ENCODE results near the gene TELO2. TPM values are rescaled to one million over a fixed set of nuclear protein-coding genes. Genes with fewer than 3 reads are reported as not detected.

The TELO2 gene
- total RNA-seq, 2 experiments from 2014 or later = 53.9 to 57.1 TPM

DNA sequence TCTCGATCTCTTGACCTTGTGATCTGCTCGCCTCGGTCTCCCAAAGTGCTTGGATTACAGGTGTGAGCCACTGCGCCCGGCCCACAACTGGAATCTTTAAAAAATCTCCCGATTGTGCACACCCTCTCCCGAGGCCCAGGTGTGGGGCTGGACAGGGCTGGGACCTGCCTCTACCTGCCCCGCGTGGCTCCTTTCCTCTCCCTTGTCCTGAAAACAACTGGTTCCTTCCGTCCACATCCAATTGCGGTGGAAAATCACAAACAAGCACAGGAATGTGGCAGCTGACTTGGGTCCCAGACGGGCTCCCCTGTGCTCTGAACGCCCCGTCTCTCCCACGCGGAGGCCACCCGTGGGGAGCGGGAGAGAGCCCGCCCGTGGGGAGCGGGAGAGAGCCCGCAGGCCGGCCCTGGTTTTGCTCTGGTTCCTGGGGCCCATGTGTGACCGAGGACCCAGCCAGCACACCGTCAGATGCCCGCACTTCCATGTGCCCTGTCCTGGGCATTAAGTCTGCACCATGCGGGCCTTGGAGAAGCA lies 37.3 kb downstream of the TELO2 start:
- POLR2A ChIA-PET = no interaction called here
- H3K36me3 Mint-ChIP-seq = peaks cover 8% of the 10 kb centered on the region
- ATAC-seq (ENCODE audit: low read depth) = no peak
- no peaks in the 10 kb centered on the region for H3K9me3 Mint-ChIP-seq
- H3K4me3 Mint-ChIP-seq = no peak overlapping the region
- no peak for DNase-seq
- H3K27ac Mint-ChIP-seq = peak overlapping the region; percentile 52
- H3K27me3 Mint-ChIP-seq = no peaks in the 10 kb centered on the region
- peaks cover 30% of the 10 kb centered on the region for H3K4me1 Mint-ChIP-seq

GRCh38 chr16:1530883-1531637 lies 37.9 kb downstream of the TELO2 start:
- no peaks in the 10 kb centered on the region for H3K9me3 Mint-ChIP-seq
- no peak for DNase-seq
- no peaks in the 10 kb centered on the region for H3K27me3 Mint-ChIP-seq
- H3K36me3 Mint-ChIP-seq = peaks cover 9% of the 10 kb centered on the region
- no peak for ATAC-seq (ENCODE audit: low read depth)
- H3K4me3 Mint-ChIP-seq = no peak overlapping the region
- POLR2A ChIA-PET = no interaction called here
- H3K27ac Mint-ChIP-seq = no peak overlapping the region
- H3K4me1 Mint-ChIP-seq = peaks cover 26% of the 10 kb centered on the region

DNA sequence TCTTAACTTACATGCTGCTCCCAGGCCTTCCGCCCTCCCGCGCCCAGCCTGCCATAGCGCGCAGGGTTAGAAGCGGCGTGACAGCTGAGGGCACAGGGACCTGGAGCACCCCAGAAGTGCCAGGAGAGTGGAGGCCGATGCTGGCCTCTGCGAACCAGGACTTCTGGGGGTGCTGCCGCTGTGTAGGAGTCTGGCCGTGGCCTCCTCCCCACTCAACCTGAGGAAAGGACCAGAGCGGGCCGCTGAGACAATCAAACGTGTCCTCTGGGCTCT lies 38.4 kb downstream of the TELO2 start:
- Mint-ChIP-seq H3K4me1 (peaks cover 28% of the 10 kb centered on the region), H3K27ac (no peak overlapping the region), H3K27me3 (no peaks in the 10 kb centered on the region), H3K36me3 (peaks cover 13% of the 10 kb centered on the region), H3K4me3 (no peak overlapping the region), H3K9me3 (no peaks in the 10 kb centered on the region)
- no peak for DNase-seq
- POLR2A ChIA-PET = no interaction called here
- no peak for ATAC-seq (ENCODE audit: low read depth)

DNA sequence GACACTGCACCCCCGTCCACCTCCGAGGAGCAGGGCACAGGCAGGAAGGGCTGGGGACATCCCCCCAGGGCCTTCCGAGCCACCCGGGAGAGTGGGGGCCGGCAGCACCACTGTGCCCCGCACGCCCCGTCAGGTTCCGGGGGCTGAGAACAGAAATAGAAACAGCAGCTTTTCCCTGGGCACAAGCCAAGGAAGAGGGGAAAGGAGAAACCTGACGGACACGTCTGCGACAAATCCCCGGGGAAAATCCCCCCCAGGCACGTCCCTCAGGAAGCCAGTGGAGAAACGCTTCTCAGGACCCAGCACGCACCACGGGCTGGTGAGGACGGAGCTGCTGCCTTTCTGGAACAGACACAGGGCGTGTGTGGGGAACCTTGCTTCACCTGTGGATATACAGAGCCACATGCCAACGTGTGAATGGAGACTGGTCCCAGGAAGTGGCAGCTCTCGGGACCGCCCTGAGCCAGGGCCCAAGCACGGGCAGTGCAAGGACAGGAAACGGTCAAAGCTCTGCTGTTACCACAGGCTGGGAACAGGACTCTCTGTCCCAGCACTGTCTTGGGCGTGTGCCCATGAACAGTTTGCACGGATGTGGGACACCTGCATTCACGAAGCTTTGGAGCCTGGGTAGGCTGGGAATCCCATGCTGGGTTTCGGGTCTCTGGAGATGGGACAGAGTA lies 39.1 kb downstream of the TELO2 start:
- Mint-ChIP-seq H3K4me3 (no peak overlapping the region), H3K4me1 (peaks cover 30% of the 10 kb centered on the region), H3K27ac (no peak overlapping the region), H3K36me3 (peaks cover 19% of the 10 kb centered on the region), H3K9me3 (no peaks in the 10 kb centered on the region), H3K27me3 (no peaks in the 10 kb centered on the region)
- POLR2A ChIA-PET = interaction anchor here (2.1 to 2.6 kb wide), 3 partner anchors 9 to 174 kb away, joined by 8 to 16 read pairs (median 10); partner anchors contain the start of genes CRAMP1, IFT140 and MAPK8IP3
- DNase-seq (no peak), ATAC-seq (ENCODE audit: low read depth) (no peak)

DNA sequence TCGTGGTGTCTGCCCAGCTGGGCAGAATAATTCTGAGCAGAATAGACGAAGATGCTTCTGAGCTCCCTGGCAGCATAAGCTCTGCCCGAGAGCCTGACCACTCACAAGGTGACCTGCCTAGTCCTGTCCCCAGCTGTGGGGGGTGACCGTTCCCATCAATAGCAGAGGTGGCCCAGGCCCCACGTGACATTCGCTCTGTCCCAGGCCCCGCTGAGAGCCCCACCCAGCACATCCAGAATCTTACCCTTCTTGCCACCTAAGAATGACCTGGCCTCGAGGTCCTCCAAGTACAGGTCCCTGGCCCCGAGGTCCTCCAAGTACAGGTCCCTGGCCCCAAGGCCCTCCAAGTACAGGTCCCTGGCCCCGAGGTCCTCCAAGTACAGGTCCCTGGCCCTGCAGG lies 39.6 kb downstream of the TELO2 start:
- H3K27ac Mint-ChIP-seq = no peak overlapping the region
- peaks cover 24% of the 10 kb centered on the region for H3K36me3 Mint-ChIP-seq
- POLR2A ChIA-PET = interaction anchor here (2.1 to 3.5 kb wide), 4 partner anchors 9 to 173 kb away, joined by 8 to 35 read pairs (median 13); partner anchors contain the start of genes CRAMP1, IFT140 and MAPK8IP3
- peak overlapping the region; percentile 97 for H3K4me3 Mint-ChIP-seq
- ATAC-seq (ENCODE audit: low read depth) = no peak
- H3K27me3 Mint-ChIP-seq = no peaks in the 10 kb centered on the region
- H3K9me3 Mint-ChIP-seq = no peaks in the 10 kb centered on the region
- DNase-seq = no peak
- peaks cover 32% of the 10 kb centered on the region for H3K4me1 Mint-ChIP-seq

GRCh38 chr16:1533443-1533951 lies 40.3 kb downstream of the TELO2 start, which contains the start of gene TMEM204:
Gene TMEM204, plus strand, starts transcription at chr16:1533666. Its CDS starts 610 bp downstream, at chr16:1534276.
- Mint-ChIP-seq H3K4me1 (peaks cover 37% of the 10 kb centered on the region), H3K27ac (peak within 1 kb of the TSS; percentile 93), H3K36me3 (peaks cover 31% of the 10 kb centered on the region), H3K4me3 (peak within 1 kb of the TSS; percentile 97), H3K27me3 (no peaks in the 10 kb centered on the region), H3K9me3 (no peaks in the 10 kb centered on the region)
- peak; percentile 47 for ATAC-seq (ENCODE audit: low read depth)
- DNase-seq = peak; percentile 72
- POLR2A ChIA-PET = interaction anchor here (0.6 to 3.5 kb wide), 7 partner anchors 8 to 173 kb away, joined by 3 to 35 read pairs (median 10); partner anchors contain the start of genes CRAMP1, IFT140, MAPK8IP3 and TELO2

- Mint-ChIP-seq H3K27ac (peak overlapping the region; percentile 93), H3K27me3 (no peaks in the 10 kb centered on the region), H3K9me3 (no peaks in the 10 kb centered on the region), H3K4me3 (peak overlapping the region; percentile 97), H3K36me3 (peaks cover 31% of the 10 kb centered on the region), H3K4me1 (peaks cover 43% of the 10 kb centered on the region)
- ATAC-seq (ENCODE audit: low read depth) = peak; percentile 16
- peak; percentile 53 for DNase-seq
- POLR2A ChIA-PET = interaction anchor here (1.1 to 3.5 kb wide), 7 partner anchors 11 to 172 kb away, joined by 3 to 35 read pairs (median 10); partner anchors contain the start of genes CRAMP1, IFT140, MAPK8IP3 and TELO2
These were observed 41.2 kb downstream of the TELO2 start for GRCh38 chr16:1534021-1535020.

- DNase-seq = peak; percentile 64
- peak overlapping the region; percentile 97 for H3K4me3 Mint-ChIP-seq
- peaks cover 48% of the 10 kb centered on the region for H3K4me1 Mint-ChIP-seq
- no peaks in the 10 kb centered on the region for H3K9me3 Mint-ChIP-seq
- POLR2A ChIA-PET = interaction anchor here (0.6 to 3.5 kb wide), 8 partner anchors 10 to 170 kb away, joined by 3 to 35 read pairs (median 5); partner anchors contain the start of genes CRAMP1, IFT140, MAPK8IP3 and UQCC4
- H3K27ac Mint-ChIP-seq = peak overlapping the region; percentile 93
- H3K36me3 Mint-ChIP-seq = peaks cover 31% of the 10 kb centered on the region
- ATAC-seq (ENCODE audit: low read depth) = peak; percentile 31
- no peaks in the 10 kb centered on the region for H3K27me3 Mint-ChIP-seq
These were observed 42.5 kb downstream of the TELO2 start for GRCh38 chr16:1535391-1536291.

GRCh38 chr16:1536601-1537000 lies 43.4 kb downstream of the TELO2 start:
- no peak for DNase-seq
- Mint-ChIP-seq H3K36me3 (peaks cover 31% of the 10 kb centered on the region), H3K4me3 (peak overlapping the region; percentile 97), H3K27me3 (no peaks in the 10 kb centered on the region), H3K27ac (peak overlapping the region; percentile 93), H3K9me3 (no peaks in the 10 kb centered on the region), H3K4me1 (peaks cover 50% of the 10 kb centered on the region)
- ATAC-seq (ENCODE audit: low read depth) = no peak
- POLR2A ChIA-PET = interaction anchor here (1.0 to 3.5 kb wide), 4 partner anchors 9 to 169 kb away, joined by 3 to 35 read pairs (median 12); partner anchors contain the start of genes CRAMP1, IFT140 and MAPK8IP3

DNA sequence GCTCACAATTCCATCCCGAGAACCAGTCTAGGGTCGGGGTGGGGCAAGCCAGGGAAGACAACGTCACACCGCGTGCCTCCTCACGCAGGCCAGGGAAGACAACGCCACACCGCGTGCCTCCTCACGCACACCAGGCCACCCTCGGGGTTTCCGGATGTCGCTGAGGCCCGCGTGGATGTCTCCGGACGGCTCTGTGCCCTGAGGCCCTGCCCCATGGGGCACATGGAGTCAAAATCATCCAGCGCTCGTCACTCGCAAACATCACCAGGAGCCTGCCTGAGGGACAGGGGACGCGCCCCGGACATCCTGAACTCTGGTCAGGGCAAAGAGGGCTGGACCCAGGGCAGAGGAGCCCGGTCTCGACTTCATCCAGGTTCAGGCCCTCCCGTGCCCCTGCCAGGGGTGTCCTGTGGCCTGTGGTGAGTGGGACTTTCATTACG lies 44.0 kb downstream of the TELO2 start:
- POLR2A ChIA-PET = interaction anchor here (0.5 to 3.3 kb wide), 6 partner anchors 11 to 169 kb away, joined by 3 to 14 read pairs (median 6); partner anchors contain the start of genes CRAMP1, IFT140, MAPK8IP3 and UQCC4
- ATAC-seq (ENCODE audit: low read depth) = no peak
- Mint-ChIP-seq H3K27ac (peak overlapping the region; percentile 93), H3K9me3 (no peaks in the 10 kb centered on the region), H3K4me3 (peak overlapping the region; percentile 97), H3K4me1 (peaks cover 51% of the 10 kb centered on the region), H3K36me3 (peaks cover 31% of the 10 kb centered on the region), H3K27me3 (no peaks in the 10 kb centered on the region)
- no peak for DNase-seq

GRCh38 chr16:1537763-1538289 lies 44.7 kb downstream of the TELO2 start:
- Mint-ChIP-seq H3K9me3 (no peaks in the 10 kb centered on the region), H3K27ac (peak overlapping the region; percentile 85), H3K4me1 (peaks cover 55% of the 10 kb centered on the region), H3K4me3 (peak overlapping the region; percentile 97), H3K27me3 (no peaks in the 10 kb centered on the region), H3K36me3 (peaks cover 31% of the 10 kb centered on the region)
- DNase-seq = peak; percentile 61
- no peak for ATAC-seq (ENCODE audit: low read depth)
- POLR2A ChIA-PET = interaction anchor here (0.5 to 3.3 kb wide), 7 partner anchors 9 to 168 kb away, joined by 3 to 14 read pairs (median 6); partner anchors contain the start of genes CRAMP1, IFT140, MAPK8IP3 and UQCC4
